K562 (cell line): ENCODE data around the gene PALLD.

Experiments
- BDP1 ChIP-seq: IDR thresholded peaks from 3 replicates; pipeline ENCODE4 v1.6.1; 2011; ENCODE audit not compliant: insufficient read length, insufficient read depth
- E2F3 ChIP-seq: fragments of 250-450 bp; sonication (Bioruptor Pico); IDR thresholded peaks from 2 replicates; pipeline ENCODE4 v1.4.0; 2020; ENCODE audit warnings: mild to moderate bottlenecking
- HCFC1 ChIP-seq: IDR thresholded peaks from 2 replicates; pipeline ENCODE4 v1.6.1; 2012; ENCODE audit warnings: low read depth, low read length, improper control_type of control experiment
- MTF1 ChIP-seq: fragments of 250-450 bp; sonication (Bioruptor Pico); IDR thresholded peaks from 2 replicates; pipeline ENCODE4 v1.9.0; 2021; ENCODE audit warnings: moderate library complexity, mild to moderate bottlenecking, inconsistent platforms, borderline replicate concordance
- PRMT5 ChIP-seq: sonication (generic); formaldehyde crosslinking; IDR thresholded peaks from 2 replicates; pipeline ENCODE4 v1.5.0; 2020; ENCODE audit warnings: missing genetic modification reagents
- RUNX1 ChIP-seq: sonication (generic); IDR thresholded peaks from 2 replicates; pipeline ENCODE4 v1.6.1; 2016; ENCODE audit warnings: antibody characterized with exemption, low read depth
- SNIP1 ChIP-seq: fragments of 450-650 bp; IDR thresholded peaks from 2 replicates; pipeline ENCODE4 v1.7.1; 2017; ENCODE audit warnings: low read depth, mild to moderate bottlenecking

- no peak for TF ChIP-seq RUNX1
- no peak for TF ChIP-seq PRMT5 (CRISPR knock-in tag)
- TF ChIP-seq BDP1 = no peak
- TF ChIP-seq E2F3 (CRISPR knock-in tag) = no peak
- TF ChIP-seq MTF1 (CRISPR knock-in tag) = no peak
- no peak for TF ChIP-seq SNIP1
- no peak for TF ChIP-seq HCFC1
These were observed 182.5 kb downstream of the PALLD start for GRCh38 chr4:168679397-168679796.
